ENCODE data around the gene PARP16.

- TF ChIP-seq POLR2AphosphoS5 (IDR thresholded peaks at IDR 0.05; ENCODE audit: low read depth) (no peak), CTCF (conservative IDR thresholded peaks at IDR 0.05; ENCODE audit: low read depth in 2 of 2) (no peak), REST (IDR thresholded peaks at IDR 0.05; ENCODE audit: unreplicated experiment) (no peak), EZH2 (IDR thresholded peaks at IDR 0.05; ENCODE audit: low read depth, unreplicated experiment) (no peak), CREB1 (CRISPR knock-in tag; IDR thresholded peaks at IDR 0.05; ENCODE audit: low read depth) (no peak), ETS1 (IDR thresholded peaks at IDR 0.05) (no peak), EZH2phosphoT487 (IDR thresholded peaks at IDR 0.05; ENCODE audit: unreplicated experiment) (no peak), STAT1 (IDR thresholded peaks at IDR 0.05; ENCODE audit: unreplicated experiment) (no peak)
Observed at GRCh38 chr15:65263313-65263712, 23.4 kb downstream of the PARP16 start.
